GM18519 (cell line): ENCODE data around the gene BTG1.

Source experiments
- ATAC-seq: cut with Tn5 transposase; IDR thresholded peaks from one replicate; pipeline ENCODE4 v1.9.1; 2021; ENCODE audit warnings: mild to moderate bottlenecking, moderate library complexity; ENCODE audit not compliant: unreplicated experiment, low FRiP score

BTG1 gene

DNA sequence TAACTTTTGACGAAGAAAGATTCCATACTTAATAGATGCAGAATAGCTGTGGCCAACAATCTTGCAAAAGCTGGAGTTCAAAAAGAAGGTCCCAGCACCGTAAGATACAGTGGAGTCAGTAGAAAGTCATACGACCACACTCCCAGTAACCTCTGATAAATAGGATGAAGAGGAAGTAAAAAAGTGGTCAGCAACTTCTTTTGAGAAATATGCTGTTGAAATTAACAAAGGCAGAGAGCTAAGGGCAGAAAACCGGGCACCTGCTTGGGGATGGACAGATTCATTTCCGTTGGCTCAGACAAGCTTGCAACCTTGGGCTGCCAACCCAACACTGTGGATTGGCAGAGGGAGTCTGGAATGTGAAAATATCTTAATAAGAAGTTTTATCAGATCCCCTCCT lies 40.0 kb downstream of the BTG1 start:
- ATAC-seq, result no peak

DNA sequence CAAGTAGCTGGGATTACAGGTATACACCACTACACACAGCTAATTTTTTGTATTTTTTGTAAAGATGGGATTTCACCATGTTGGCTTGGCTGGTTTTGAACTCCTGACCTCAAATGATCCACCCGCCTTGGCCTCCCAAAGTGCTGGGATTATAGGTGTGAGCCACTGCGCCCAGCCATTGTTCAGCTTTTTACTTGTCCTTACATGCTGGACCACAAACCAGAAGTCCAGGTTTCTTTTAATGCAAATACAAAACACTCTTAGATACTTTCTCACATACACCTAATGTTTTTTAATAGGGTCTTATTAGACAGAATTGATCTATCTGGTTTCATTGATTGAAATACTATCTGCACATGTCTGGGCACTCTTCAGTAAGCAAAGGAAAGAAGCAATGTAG lies 40.5 kb downstream of the BTG1 start:
- ATAC-seq, result no peak

DNA sequence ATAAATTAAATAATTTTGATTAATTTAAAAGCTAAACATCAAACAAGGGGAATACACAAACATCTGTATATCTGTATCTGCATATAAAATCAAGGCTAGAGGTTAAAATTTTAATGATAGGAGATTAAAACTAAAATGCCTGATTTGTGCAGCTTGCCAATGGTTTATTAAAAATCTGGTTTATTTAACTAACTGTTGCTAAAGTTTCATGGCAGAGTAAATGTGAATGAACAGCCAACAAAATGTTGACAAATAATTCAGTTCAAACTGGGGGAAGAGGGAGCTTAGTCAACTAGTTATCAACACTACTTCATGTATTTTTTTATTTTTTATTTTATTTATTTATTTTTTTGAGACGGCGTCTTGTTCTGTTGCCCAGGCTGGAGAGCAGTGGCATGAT lies 43.0 kb downstream of the BTG1 start:
- ATAC-seq, result no peak

DNA sequence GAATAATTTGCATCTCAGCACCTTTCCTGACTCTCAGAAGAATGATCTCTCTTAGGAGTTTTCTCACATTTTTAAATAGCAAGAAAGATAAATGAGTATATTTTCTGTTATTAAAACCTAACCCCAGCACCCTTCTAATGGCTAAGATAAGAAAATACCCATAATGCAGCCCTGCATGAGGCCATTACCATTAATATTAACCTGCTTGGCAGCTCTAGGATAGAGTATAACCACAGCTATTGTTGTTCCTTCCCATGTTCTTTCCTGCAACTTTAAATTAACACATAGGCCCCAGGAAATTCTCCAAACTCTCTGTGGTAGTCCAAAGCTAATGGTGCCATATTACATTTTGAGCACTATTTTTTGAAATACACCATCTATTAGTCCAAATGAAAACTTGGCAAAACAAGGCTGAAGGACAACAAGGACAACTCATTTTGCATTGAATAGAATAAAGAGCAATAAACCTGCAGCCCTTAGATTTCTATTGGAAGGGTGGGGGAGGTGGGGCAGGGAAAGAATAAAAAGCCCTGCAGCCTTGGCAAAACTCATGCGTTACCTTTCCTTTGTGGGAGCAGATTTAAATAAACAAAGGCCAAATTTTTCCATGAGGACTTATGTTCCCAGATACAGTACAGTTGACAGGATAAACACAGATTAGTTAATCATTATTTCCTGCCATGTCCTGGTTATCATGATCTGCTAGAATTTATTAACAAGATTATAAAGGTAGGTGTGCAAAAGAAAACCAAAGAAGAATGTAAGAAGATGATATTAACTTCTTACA lies 46.9 kb downstream of the BTG1 start:
- no peak for ATAC-seq

DNA sequence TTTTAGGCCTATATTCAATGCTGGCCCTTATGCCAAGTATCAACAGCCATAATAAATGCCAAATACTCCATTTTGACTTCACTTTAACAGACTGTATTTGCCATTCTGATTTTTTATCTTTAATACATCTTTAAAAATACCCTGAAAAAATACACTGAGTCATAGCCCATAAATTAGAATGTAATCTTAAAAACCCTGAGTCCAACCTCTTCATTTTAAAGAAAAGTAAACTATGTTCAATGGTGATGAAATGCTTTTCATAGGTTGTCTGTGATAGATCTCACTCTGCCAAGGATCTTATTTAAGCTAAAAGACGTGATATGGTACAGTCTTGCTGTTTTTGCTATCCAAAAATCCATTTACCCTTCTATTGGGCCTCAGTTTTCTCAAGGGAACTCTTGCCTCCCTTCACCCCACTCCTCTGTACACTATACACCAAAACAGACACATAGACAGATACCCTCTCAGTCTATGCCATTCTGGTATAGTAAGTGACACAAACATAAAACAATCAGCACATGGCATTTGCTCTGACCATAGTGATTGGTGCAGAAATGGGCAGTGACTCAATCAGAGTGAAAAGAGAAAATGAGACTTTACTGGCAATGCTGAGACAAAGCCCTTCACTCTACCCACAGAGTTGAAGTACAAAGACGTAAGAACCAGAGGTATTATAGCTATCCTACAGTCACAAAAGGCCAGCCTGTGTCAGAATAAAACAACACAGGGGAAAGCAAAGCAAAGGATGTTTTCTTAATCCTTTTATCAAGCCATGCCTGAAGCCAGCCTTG lies 49.1 kb downstream of the BTG1 start:
- ATAC-seq, result no peak

DNA sequence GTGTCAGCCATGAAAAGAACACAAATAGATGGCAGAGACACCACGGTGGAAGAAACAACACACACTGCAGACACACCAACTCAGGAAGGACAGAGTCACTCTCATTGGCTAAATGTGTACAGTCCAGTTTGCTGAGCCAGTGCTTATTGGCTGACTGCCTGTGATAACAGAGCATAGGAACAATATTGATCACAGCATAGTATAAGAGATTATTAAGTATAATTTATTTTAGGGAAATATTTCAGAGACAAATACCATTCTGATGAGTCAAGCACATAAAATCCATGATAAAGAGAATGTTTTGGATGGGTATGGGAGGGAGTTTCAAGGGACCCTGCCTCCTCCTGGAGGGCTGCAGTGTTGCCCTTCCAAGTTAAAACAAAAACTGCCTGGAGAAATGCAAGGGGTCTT lies 50.9 kb downstream of the BTG1 start:
- peak; percentile 25 for ATAC-seq

DNA sequence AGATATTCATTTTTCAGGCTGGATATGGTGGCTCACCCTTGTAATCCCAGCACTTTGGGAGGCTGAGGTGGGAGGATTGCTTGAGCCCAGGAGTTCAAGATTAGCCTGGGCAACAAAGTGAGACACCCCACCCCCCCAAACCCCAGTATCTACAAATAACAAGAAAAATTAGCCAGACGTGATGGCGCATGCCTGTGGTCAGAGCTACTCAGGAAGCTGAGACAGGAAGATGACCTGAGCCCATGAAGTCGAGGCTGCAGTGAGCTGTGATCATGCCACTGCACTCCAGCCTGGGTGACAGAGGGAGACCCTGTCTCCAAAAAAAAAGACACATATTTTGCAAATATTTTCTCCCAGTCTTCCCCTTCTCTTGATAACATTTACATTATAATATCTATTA lies 51.3 kb downstream of the BTG1 start:
- peak; percentile 59 for ATAC-seq
